Parathyroid adenoma (tissue), 2 donors: ENCODE measurements around the gene ZBED1.

ENCODE experiments used
- H2AFZ ChIP-seq: fragments of 300-600 bp; sonication (generic); one replicate; pipeline ENCODE4 v1.7.0; 2017; ENCODE audit warnings: antibody characterized with exemption, mild to moderate bottlenecking
- H3K27ac ChIP-seq: fragments of 300-600 bp; sonication (generic); one replicate; pipeline ENCODE4 v1.7.0; 2017
- H3K27me3 ChIP-seq: fragments of 300-600 bp; sonication (generic); one replicate; pipeline ENCODE4 v1.7.0; 2017; ENCODE audit warnings: low read length; ENCODE audit not compliant: control insufficient read depth, insufficient read depth
- H3K36me3 ChIP-seq: fragments of 300-600 bp; sonication (generic); one replicate; pipeline ENCODE4 v1.7.0; 2017; ENCODE audit warnings: low read length; ENCODE audit not compliant: control insufficient read depth, insufficient read depth
- H3K4me1 ChIP-seq: fragments of 300-600 bp; sonication (generic); one replicate; pipeline ENCODE4 v1.7.0; 2017; ENCODE audit warnings: control low read depth
- H3K4me2 ChIP-seq: fragments of 300-600 bp; sonication (generic); one replicate; pipeline ENCODE4 v1.7.0; 2017; ENCODE audit warnings: low read length
- H3K4me3 ChIP-seq: fragments of 300-600 bp; sonication (generic); one replicate; pipeline ENCODE4 v1.7.0; 2017; ENCODE audit warnings: low read depth, low read length
- H3K79me2 ChIP-seq: fragments of 300-600 bp; sonication (generic); one replicate; pipeline ENCODE4 v1.7.0; 2017; ENCODE audit warnings: control low read depth
- H3K9ac ChIP-seq: fragments of 300-600 bp; sonication (generic); one replicate; pipeline ENCODE4 v1.7.0; 2017; ENCODE audit warnings: mild to moderate bottlenecking
- H3K9me3 ChIP-seq: fragments of 300-600 bp; sonication (generic); one replicate; pipeline ENCODE4 v1.7.0; 2017; ENCODE audit warnings: low read length; ENCODE audit not compliant: control insufficient read depth
- CTCF ChIP-seq: fragments of 300-600 bp; sonication (generic); IDR thresholded peaks from one replicate; pipeline ENCODE4 v1.7.0; 2017; ENCODE audit warnings: antibody characterized with exemption, mild to moderate bottlenecking
- donor health status: primary hyperparathyroidism.

The ZBED1 gene

GRCh38 chrX:2446815-2447214 is 54.0 kb downstream of the ZBED1 start:
- no peak overlapping the region for H3K4me2 ChIP-seq
- H3K79me2 ChIP-seq: peaks cover 20% of the 10 kb centered on the region
- no peak overlapping the region for H3K27ac ChIP-seq
- no peaks in the 10 kb centered on the region for H3K4me1 ChIP-seq
- H3K9ac ChIP-seq: no peak overlapping the region
- no peaks in the 10 kb centered on the region for H3K36me3 ChIP-seq
- no peak overlapping the region for H3K4me3 ChIP-seq
- H3K27me3 ChIP-seq: no peaks in the 10 kb centered on the region
- no peak overlapping the region for H2AFZ ChIP-seq
- no peak for TF ChIP-seq CTCF
- H3K9me3 ChIP-seq: no peaks in the 10 kb centered on the region

GRCh38 chrX:2445662-2446623 is 54.8 kb downstream of the ZBED1 start:
- no peak overlapping the region for H3K27ac ChIP-seq
- no peaks in the 10 kb centered on the region for H3K9me3 ChIP-seq
- no peak overlapping the region for H3K9ac ChIP-seq
- H3K4me1 ChIP-seq: no peaks in the 10 kb centered on the region
- H3K27me3 ChIP-seq: no peaks in the 10 kb centered on the region
- no peak overlapping the region for H3K4me3 ChIP-seq
- no peak overlapping the region for H2AFZ ChIP-seq
- H3K4me2 ChIP-seq: no peak overlapping the region
- H3K79me2 ChIP-seq: peaks cover 20% of the 10 kb centered on the region
- no peak for TF ChIP-seq CTCF
- H3K36me3 ChIP-seq: no peaks in the 10 kb centered on the region

GRCh38 chrX:2442694-2443093 is 58.1 kb downstream of the ZBED1 start:
- Histone ChIP-seq H3K4me1 (no peaks in the 10 kb centered on the region), H3K27ac (no peak overlapping the region)
- TF ChIP-seq CTCF: no peak

GRCh38 chrX:2441466-2441865 is 59.3 kb downstream of the ZBED1 start:
- no peaks in the 10 kb centered on the region for H3K4me1 ChIP-seq
- H3K4me2 ChIP-seq: no peak overlapping the region
- no peak overlapping the region for H3K9ac ChIP-seq
- TF ChIP-seq CTCF: no peak
- H3K79me2 ChIP-seq: peaks cover 11% of the 10 kb centered on the region
- no peak overlapping the region for H2AFZ ChIP-seq
- no peaks in the 10 kb centered on the region for H3K27me3 ChIP-seq
- H3K4me3 ChIP-seq: no peak overlapping the region
- H3K9me3 ChIP-seq: no peaks in the 10 kb centered on the region
- H3K27ac ChIP-seq: no peak overlapping the region
- H3K36me3 ChIP-seq: no peaks in the 10 kb centered on the region

More at GRCh38 chrX:2442694-2443093, 58.1 kb downstream of the ZBED1 start:
- H3K4me2 ChIP-seq: no peak overlapping the region
- H3K79me2 ChIP-seq: peaks cover 20% of the 10 kb centered on the region
- no peak overlapping the region for H3K9ac ChIP-seq
- no peaks in the 10 kb centered on the region for H3K9me3 ChIP-seq
- H3K4me3 ChIP-seq: no peak overlapping the region
- H3K36me3 ChIP-seq: no peaks in the 10 kb centered on the region
- no peak overlapping the region for H2AFZ ChIP-seq
- no peaks in the 10 kb centered on the region for H3K27me3 ChIP-seq
